ENCODE results near the gene NFIA. TPM values are rescaled to one million over a fixed set of nuclear protein-coding genes. Genes with fewer than 3 reads are reported as not detected.

The NFIA gene
- total and polyA plus RNA-seq, 12 donors: 15.6 to 109 (median 66.3) TPM

DNA sequence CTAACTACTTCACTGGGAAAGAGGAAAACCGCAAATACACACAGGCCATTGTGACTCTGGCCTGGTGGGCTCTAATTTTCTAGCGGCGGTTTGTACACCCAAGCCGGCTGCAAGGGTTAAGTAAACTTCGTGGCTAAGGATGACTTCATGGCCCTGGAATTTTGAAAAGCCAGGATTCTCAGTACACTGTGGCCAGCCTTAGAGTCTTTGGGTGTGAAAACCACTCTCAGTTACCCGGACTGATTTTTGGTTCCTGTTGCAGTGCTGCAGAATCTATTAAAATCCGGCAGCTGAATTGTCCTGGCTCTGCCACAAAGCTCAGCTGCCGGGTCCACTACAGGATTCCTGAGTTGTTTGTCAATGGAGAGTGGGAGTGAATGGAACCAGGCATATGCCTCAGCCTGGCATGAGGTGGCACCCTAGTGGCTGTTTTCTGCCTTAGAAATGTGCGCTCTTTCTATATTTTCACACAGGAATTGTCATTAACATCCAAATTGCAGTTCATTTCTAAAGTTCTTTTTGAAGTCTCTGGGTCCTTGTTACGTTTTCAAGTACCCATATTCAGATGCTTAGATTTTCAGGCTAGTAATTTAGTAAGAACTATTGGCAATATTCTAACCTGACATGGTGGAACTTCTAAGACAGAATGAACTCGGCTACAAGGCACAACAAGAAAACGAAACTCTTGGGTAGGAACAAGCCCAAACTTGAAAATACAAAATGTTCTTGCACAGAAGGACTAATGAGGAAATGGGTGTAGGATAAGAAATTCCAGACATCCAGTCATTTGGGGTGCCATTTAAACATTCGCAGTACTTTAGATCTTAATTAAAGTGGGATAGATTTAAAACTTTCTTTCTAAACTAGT is 255.9 kb downstream of the NFIA start:
- intact Hi-C loops (cut with DNase I): loop anchor here (5.0 to 10.0 kb wide), 3 partner anchors 253 to 286 kb away; partner anchors contain the start of gene NFIA (in 2 of the 2)
- no peaks in the 10 kb centered on the region for H3K27me3 ChIP-seq

GRCh38 chr1:61338899-61339298 is 256.5 kb downstream of the NFIA start:
- intact Hi-C loops (cut with DNase I): loop anchor here (5.0 to 10.0 kb wide), 3 partner anchors 254 to 287 kb away; partner anchors contain the start of gene NFIA (in 2 of the 2)
- 67 to 75% (median 73%) methylated on average over 5 of the region's 5 CpGs for WGBS, 4 donors
- DNase-seq: no peak
- TF ChIP-seq, protein P1, sequence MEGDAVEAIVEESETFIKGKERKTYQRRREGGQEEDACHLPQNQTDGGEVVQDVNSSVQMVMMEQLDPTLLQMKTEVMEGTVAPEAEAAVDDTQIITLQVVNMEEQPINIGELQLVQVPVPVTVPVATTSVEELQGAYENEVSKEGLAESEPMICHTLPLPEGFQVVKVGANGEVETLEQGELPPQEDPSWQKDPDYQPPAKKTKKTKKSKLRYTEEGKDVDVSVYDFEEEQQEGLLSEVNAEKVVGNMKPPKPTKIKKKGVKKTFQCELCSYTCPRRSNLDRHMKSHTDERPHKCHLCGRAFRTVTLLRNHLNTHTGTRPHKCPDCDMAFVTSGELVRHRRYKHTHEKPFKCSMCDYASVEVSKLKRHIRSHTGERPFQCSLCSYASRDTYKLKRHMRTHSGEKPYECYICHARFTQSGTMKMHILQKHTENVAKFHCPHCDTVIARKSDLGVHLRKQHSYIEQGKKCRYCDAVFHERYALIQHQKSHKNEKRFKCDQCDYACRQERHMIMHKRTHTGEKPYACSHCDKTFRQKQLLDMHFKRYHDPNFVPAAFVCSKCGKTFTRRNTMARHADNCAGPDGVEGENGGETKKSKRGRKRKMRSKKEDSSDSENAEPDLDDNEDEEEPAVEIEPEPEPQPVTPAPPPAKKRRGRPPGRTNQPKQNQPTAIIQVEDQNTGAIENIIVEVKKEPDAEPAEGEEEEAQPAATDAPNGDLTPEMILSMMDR (IDR thresholded peaks at IDR 0.05): no peak
- no peak for TF ChIP-seq POLR2A (IDR thresholded peaks at IDR 0.05)
- Histone ChIP-seq H3K9me3 (replicated peaks in 1 of 3) (no peaks in the 10 kb centered on the region), H3K27ac (peak overlapping the region in 3 of 5 donors; percentile 64 to 81 (median 77)), H3K4me1 (replicated peaks in 1 of 2) (peaks cover 19 to 30% of the 10 kb centered on the region in 2 donors), H3K36me3 (replicated peaks in 1 of 2) (no peaks in the 10 kb centered on the region), H3K4me3 (peak overlapping the region in 1 of 4 donors; percentile 32), H3K27me3 (no peaks in the 10 kb centered on the region)

More for the DNA sequence above, 255.9 kb downstream of the NFIA start:
- H3K36me3 ChIP-seq (replicated peaks in 1 of 2): peaks cover 0 to 5% of the 10 kb centered on the region in 2 donors
- no peaks in the 10 kb centered on the region for H3K9me3 ChIP-seq (replicated peaks in 1 of 3)
- peak; percentile 67 to 91 (median 86) for DNase-seq
- peak overlapping the region in 4 of 5 donors; percentile 64 to 81 (median 71) for H3K27ac ChIP-seq
- TF ChIP-seq POLR2A (IDR thresholded peaks at IDR 0.05): peak in 1 of 2 donors; percentile 22
- TF ChIP-seq, protein P1 (IDR thresholded peaks at IDR 0.05): peak; percentile 71 to 89 (median 80)
- peaks cover 19 to 30% of the 10 kb centered on the region in 2 donors for H3K4me1 ChIP-seq (replicated peaks in 1 of 2)
- H3K4me3 ChIP-seq: peak overlapping the region in 1 of 4 donors; percentile 32
- WGBS, 4 donors: 26 to 36% (median 31%) methylated on average over 11 to 13 of the region's 13 CpGs

GRCh38 chr1:61341426-61341825 is 259.1 kb downstream of the NFIA start:
- H3K4me3 ChIP-seq: no peak overlapping the region
- TF ChIP-seq, protein P1 (IDR thresholded peaks at IDR 0.05): no peak
- TF ChIP-seq POLR2A (IDR thresholded peaks at IDR 0.05): no peak
- no peaks in the 10 kb centered on the region for H3K36me3 ChIP-seq (replicated peaks in 1 of 2)
- H3K27ac ChIP-seq: no peak overlapping the region
- WGBS, 4 donors: 79 to 96% (median 87%) methylated on average over 6 of the region's 6 CpGs
- no peaks in the 10 kb centered on the region for H3K9me3 ChIP-seq (replicated peaks in 1 of 3)
- no peaks in the 10 kb centered on the region for H3K27me3 ChIP-seq
- peak in 1 of 7 donors; percentile 22 for DNase-seq
- peaks cover 19 to 23% of the 10 kb centered on the region in 2 donors for H3K4me1 ChIP-seq (replicated peaks in 1 of 2)
- intact Hi-C loops (cut with DNase I): no loop called here

DNA sequence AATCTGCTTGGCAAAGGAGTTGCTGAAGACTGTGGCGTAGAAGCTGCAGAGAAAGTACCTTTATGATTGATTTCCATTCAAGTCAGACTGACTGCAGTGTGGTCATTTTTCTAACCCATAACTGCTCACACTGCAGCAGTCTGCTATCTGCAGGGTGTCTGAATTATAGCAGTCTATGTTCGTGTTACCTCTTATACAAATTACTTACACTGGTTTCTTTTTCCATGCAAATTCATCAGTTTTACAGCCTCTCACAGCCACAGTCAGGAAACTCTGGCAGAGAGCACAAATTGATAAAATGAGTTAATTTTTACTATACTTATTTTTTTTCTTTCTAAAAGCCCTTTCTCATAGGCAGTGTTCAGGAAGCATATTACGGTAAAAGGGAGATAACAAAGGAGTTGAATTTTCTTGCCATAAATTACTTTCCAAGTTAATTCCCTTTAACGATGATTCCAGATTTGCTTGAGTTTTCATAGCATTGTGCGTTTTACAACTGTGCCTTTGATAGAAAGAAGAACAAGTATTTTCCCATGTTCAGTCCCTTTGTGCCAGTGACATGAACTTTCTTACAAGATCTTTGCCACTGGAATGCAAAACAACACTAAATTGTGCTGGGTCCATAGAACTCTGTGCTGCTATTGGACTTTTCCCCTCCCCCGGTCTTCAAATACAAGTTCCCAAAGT is 261.5 kb downstream of the NFIA start:
- 68 to 74% (median 70%) methylated on average over 6 of the region's 6 CpGs for WGBS, 4 donors
- Histone ChIP-seq H3K27ac (no peak overlapping the region), H3K9me3 (replicated peaks in 1 of 3) (no peaks in the 10 kb centered on the region), H3K36me3 (replicated peaks in 1 of 2) (no peaks in the 10 kb centered on the region), H3K4me1 (replicated peaks in 1 of 2) (peaks cover 3 to 6% of the 10 kb centered on the region in 2 donors), H3K27me3 (no peaks in the 10 kb centered on the region), H3K4me3 (no peak overlapping the region)
- TF ChIP-seq POLR2A (IDR thresholded peaks at IDR 0.05): no peak
- TF ChIP-seq, protein P1 (IDR thresholded peaks at IDR 0.05): no peak
- no peak for DNase-seq
- intact Hi-C loops (cut with DNase I): no loop called here
